ENCODE measurements around the gene TMEM255B.

TMEM255B gene

DNA sequence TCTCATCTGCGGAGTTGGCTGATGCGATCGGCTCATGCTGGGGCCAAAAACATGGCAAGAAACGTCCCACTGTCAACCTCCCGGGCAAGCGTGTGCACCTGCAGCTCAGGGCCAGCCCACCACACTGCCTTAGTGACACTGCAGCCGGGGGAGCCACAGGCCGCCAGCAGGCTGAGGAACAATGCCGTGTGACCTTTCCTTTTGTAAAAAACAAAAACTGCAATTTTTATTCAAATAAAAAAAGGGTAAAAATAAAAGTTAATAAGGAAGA is 18.8 kb upstream of the TMEM255B start:
- H3K27me3 ChIP-seq (ENCODE audit: insufficient read depth, low read length, poor library complexity, severe bottlenecking): no peaks in the 10 kb centered on the region
- peak overlapping the region; percentile 68 for H3K4me2 ChIP-seq (ENCODE audit: low read depth, low read length, poor library complexity, severe bottlenecking)
- no peaks in the 10 kb centered on the region for H3K9me2 ChIP-seq (replicated peaks; ENCODE audit: low read depth, low read length)
- H3K36me3 ChIP-seq (ENCODE audit: insufficient read depth, low read length): no peaks in the 10 kb centered on the region
- H3K9me3 ChIP-seq (ENCODE audit: insufficient read depth, low read depth, low read length): no peaks in the 10 kb centered on the region; the same call in 1 of the 2 replicates
- no peaks in the 10 kb centered on the region for H4K20me1 ChIP-seq (ENCODE audit: insufficient read depth, low read length, poor library complexity, severe bottlenecking)
- H2AFZ ChIP-seq (ENCODE audit: low read length): no peak overlapping the region
- TF ChIP-seq EZH2phosphoT487 (IDR thresholded peaks at IDR 0.05; ENCODE audit: borderline replicate concordance): no peak
- no peak for TF ChIP-seq CTCF (conservative IDR thresholded peaks at IDR 0.05; ENCODE audit: low read length)
- peak overlapping the region; percentile 52 for H3K4me3 ChIP-seq (ENCODE audit: low read length, poor library complexity, severe bottlenecking)
- H3K79me2 ChIP-seq (ENCODE audit: insufficient read depth, low read length): no peaks in the 10 kb centered on the region
- 0 out of 2 replicates have a peak, but pooled peaks cover 5% of the 10 kb centered on the region for H3F3A ChIP-seq (ENCODE audit: low read depth)
- H3K9ac ChIP-seq (ENCODE audit: low read depth, low read length, poor library complexity, severe bottlenecking): no peak overlapping the region
- peaks cover 31% of the 10 kb centered on the region for H3K4me1 ChIP-seq (ENCODE audit: insufficient read depth, low read length, poor library complexity, severe bottlenecking)

GRCh38 chr13:113740661-113741060 is 18.4 kb upstream of the TMEM255B start:
- peak overlapping the region; percentile 68 for H3K4me2 ChIP-seq (ENCODE audit: low read depth, low read length, poor library complexity, severe bottlenecking)
- 0 out of 2 replicates have a peak, but pooled peaks cover 5% of the 10 kb centered on the region for H3F3A ChIP-seq (ENCODE audit: low read depth)
- TF ChIP-seq CTCF (conservative IDR thresholded peaks at IDR 0.05; ENCODE audit: low read length): no peak
- TF ChIP-seq EZH2phosphoT487 (IDR thresholded peaks at IDR 0.05; ENCODE audit: borderline replicate concordance): no peak
- H2AFZ ChIP-seq (ENCODE audit: low read length): no peak overlapping the region
- H3K9me2 ChIP-seq (replicated peaks; ENCODE audit: low read depth, low read length): no peaks in the 10 kb centered on the region
- H4K20me1 ChIP-seq (ENCODE audit: insufficient read depth, low read length, poor library complexity, severe bottlenecking): no peaks in the 10 kb centered on the region
- H3K9ac ChIP-seq (ENCODE audit: low read depth, low read length, poor library complexity, severe bottlenecking): no peak overlapping the region
- no peaks in the 10 kb centered on the region for H3K27me3 ChIP-seq (ENCODE audit: insufficient read depth, low read length, poor library complexity, severe bottlenecking)
- H3K9me3 ChIP-seq (ENCODE audit: insufficient read depth, low read depth, low read length): no peaks in the 10 kb centered on the region
- H3K79me2 ChIP-seq (ENCODE audit: insufficient read depth, low read length): no peaks in the 10 kb centered on the region
- H3K4me1 ChIP-seq (ENCODE audit: insufficient read depth, low read length, poor library complexity, severe bottlenecking): peaks cover 31% of the 10 kb centered on the region
- peak overlapping the region; percentile 52 for H3K4me3 ChIP-seq (ENCODE audit: low read length, poor library complexity, severe bottlenecking)
- H3K36me3 ChIP-seq (ENCODE audit: insufficient read depth, low read length): no peaks in the 10 kb centered on the region

DNA sequence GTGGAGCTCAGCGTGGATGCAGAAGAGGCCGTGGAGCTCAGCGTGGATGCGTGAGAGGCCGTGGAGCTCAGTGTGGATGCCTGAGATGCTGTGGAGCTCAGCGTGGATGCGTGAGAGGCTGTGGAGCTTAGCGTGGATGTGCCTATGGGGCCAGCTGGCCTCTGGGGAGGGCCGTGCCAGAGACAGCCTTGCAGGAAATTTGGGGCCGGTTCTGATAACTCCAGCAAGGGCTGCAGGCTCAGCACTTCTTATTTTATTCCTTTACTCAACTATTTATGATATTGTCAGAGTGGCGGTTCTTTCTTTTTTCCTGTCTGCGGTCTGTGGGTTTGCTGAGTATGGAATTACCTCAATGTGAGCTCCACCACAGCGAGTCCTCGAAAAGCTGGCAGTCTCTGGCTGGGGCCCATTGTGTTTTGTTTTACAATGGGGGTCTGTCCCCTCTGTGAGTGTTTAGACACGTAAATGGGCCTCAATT is 17.8 kb upstream of the TMEM255B start:
- TF ChIP-seq CTCF (conservative IDR thresholded peaks at IDR 0.05; ENCODE audit: low read length) (no peak), EZH2phosphoT487 (IDR thresholded peaks at IDR 0.05; ENCODE audit: borderline replicate concordance) (no peak)
- no peak overlapping the region for H2AFZ ChIP-seq (ENCODE audit: low read length)
- no peaks in the 10 kb centered on the region for H3K27me3 ChIP-seq (ENCODE audit: insufficient read depth, low read length, poor library complexity, severe bottlenecking)
- H3K36me3 ChIP-seq (ENCODE audit: insufficient read depth, low read length): no peaks in the 10 kb centered on the region
- H3K4me1 ChIP-seq (ENCODE audit: insufficient read depth, low read length, poor library complexity, severe bottlenecking): peaks cover 31% of the 10 kb centered on the region
- H3K4me3 ChIP-seq (ENCODE audit: low read length, poor library complexity, severe bottlenecking): peak overlapping the region; percentile 52
- H3K9me3 ChIP-seq (ENCODE audit: insufficient read depth, low read depth, low read length): no peaks in the 10 kb centered on the region
- H4K20me1 ChIP-seq (ENCODE audit: insufficient read depth, low read length, poor library complexity, severe bottlenecking): no peaks in the 10 kb centered on the region
- peak overlapping the region; percentile 68 for H3K4me2 ChIP-seq (ENCODE audit: low read depth, low read length, poor library complexity, severe bottlenecking)
- H3K9me2 ChIP-seq (replicated peaks; ENCODE audit: low read depth, low read length): no peaks in the 10 kb centered on the region
- no peak overlapping the region for H3K9ac ChIP-seq (ENCODE audit: low read depth, low read length, poor library complexity, severe bottlenecking)
- H3F3A ChIP-seq (ENCODE audit: low read depth): 0 out of 2 replicates have a peak, but pooled peaks cover 5% of the 10 kb centered on the region
- H3K79me2 ChIP-seq (ENCODE audit: insufficient read depth, low read length): no peaks in the 10 kb centered on the region
